Kidney epithelial cell (primary cell): ENCODE measurements around the gene CBFA2T3. TPM values are rescaled to one million over a fixed set of nuclear protein-coding genes. Genes with fewer than 3 reads are reported as not detected.

Source experiments
- DNase-seq: peaks from one replicate; pipeline ENCODE4 v3.0.0-alpha.2; 2010; ENCODE audit warnings: low read depth
- H3K27me3 ChIP-seq: 2 replicates; pipeline ENCODE4 v1.6.0; 2011; ENCODE audit warnings: low read length; ENCODE audit not compliant: control insufficient read depth, insufficient read depth
- H3K36me3 ChIP-seq: 2 replicates; pipeline ENCODE4 v1.5.1; 2011; ENCODE audit warnings: low read length; ENCODE audit not compliant: control insufficient read depth, insufficient read depth
- H3K4me3 ChIP-seq: 2 replicates; pipeline ENCODE4 v1.5.1; 2011; ENCODE audit warnings: low read depth, mild to moderate bottlenecking, control low read depth, low read length
- total RNA-seq: library from RNA; depleted of rRNA; stranded (reverse); fragments of >200 nt; gene quantifications from 2 replicates; pipeline ENCODE4 v1.2.3, GENCODE V29; 2015
- TF ChIP-seq, protein P1 (sequence below): IDR thresholded peaks from 2 replicates; pipeline ENCODE4 v1.5.1; 2011; ENCODE audit warnings: mild to moderate bottlenecking, moderate library complexity, low read length, control low read depth, inconsistent platforms; ENCODE audit not compliant: insufficient read depth, poor library complexity, severe bottlenecking

CBFA2T3 gene
- total RNA-seq, 1 donor from 2014 or later = 0.63 TPM

DNA sequence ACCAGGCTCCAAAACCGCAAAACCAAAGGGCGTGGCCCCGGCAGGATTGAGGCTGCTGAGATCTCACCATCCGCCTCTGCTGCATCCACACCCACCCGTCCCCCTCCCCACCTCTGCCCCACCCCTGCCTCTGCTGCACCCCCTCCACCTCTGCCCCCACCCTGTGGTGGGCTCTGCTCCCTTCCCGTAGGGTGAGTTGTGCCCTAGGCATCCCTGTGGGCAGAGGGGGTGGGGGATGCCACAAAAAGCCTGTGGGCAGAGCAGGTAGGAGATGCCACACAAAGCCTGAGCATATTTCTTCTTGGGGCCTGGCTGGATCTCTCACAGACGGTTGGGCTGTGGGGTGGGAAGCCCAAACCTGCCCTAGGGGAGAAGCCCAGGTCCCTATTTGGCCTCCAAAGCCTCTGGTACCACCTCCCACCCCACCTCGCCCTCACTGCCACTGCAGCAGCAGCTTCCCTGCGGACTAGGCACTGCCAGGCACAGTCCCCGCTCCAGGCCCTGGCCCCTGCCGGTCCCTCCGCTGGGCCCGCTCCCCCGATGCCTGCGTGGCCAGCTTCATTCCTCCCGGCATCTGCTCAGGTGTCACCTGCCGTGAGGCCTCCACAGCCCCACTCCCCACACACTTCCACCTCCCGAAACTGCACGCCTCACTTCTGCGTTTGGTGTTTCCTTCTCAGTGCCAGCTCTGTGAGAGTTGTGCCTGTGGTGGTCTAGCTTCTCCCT lies 99.3 kb downstream of the CBFA2T3 start:
- peaks cover 45% of the 10 kb centered on the region for H3K27me3 ChIP-seq
- TF ChIP-seq, protein P1, sequence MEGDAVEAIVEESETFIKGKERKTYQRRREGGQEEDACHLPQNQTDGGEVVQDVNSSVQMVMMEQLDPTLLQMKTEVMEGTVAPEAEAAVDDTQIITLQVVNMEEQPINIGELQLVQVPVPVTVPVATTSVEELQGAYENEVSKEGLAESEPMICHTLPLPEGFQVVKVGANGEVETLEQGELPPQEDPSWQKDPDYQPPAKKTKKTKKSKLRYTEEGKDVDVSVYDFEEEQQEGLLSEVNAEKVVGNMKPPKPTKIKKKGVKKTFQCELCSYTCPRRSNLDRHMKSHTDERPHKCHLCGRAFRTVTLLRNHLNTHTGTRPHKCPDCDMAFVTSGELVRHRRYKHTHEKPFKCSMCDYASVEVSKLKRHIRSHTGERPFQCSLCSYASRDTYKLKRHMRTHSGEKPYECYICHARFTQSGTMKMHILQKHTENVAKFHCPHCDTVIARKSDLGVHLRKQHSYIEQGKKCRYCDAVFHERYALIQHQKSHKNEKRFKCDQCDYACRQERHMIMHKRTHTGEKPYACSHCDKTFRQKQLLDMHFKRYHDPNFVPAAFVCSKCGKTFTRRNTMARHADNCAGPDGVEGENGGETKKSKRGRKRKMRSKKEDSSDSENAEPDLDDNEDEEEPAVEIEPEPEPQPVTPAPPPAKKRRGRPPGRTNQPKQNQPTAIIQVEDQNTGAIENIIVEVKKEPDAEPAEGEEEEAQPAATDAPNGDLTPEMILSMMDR = no peak
- H3K36me3 ChIP-seq = no peaks in the 10 kb centered on the region
- no peak for DNase-seq
- H3K4me3 ChIP-seq = no peak overlapping the region

DNA sequence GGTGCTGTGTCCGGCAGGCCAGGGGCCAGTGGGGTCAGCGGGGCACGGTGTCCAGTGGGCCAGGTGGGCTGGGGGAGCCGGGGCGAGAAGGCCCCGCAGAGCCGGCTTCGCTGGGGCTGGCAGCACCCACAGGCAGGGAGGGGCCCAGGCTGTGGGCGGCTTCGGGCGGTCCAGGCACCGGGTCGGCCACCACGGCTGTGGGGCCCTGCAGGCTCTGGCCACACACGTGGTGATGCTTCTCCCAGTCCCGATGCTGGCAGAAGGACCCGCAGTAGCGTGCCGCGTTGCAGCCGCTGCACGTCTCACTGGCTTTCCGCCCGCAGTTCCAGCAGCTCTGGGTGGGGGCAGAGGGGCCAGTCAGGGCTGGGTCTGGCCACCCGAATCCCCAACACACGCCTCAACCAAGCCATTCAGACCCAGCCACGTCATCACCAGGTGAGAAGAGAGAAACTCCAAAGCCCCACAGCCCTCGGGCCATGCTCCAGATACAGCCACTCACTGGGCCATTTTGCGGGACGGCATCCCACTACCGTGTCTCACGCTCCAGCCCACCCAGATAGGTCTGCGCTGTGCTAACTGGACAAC lies 100.0 kb downstream of the CBFA2T3 start:
- Histone ChIP-seq H3K27me3 (peaks cover 45% of the 10 kb centered on the region), H3K4me3 (no peak overlapping the region), H3K36me3 (no peaks in the 10 kb centered on the region)
- no peak for DNase-seq
- TF ChIP-seq, protein P1 = no peak

DNA sequence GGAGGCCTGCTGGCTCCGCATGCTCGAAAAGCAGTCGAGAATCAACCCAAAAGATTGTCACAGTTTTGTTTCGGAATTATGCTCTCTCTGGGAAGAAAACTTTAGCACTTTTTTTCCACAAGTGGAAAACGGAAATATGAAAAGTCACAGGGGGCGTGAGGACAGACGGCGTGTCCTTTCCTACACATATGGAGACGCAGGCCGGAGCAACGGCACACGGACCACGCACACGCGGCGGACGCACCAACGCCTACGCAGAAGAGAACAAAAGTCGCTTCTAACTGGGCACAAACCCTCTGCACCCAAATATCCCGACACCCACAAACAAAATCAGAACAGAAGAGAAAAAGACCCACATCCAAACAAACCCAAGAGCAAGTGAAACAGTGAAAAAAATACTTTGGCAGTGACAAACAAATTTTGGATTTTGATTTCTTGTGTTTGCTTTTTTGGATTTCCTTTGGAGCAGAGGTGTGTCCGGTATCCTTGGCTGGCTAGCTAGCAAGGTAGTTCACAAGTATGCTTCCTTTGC lies 101.2 kb downstream of the CBFA2T3 start:
- TF ChIP-seq, protein P1 = no peak
- no peak overlapping the region for H3K4me3 ChIP-seq
- peaks cover 42% of the 10 kb centered on the region for H3K27me3 ChIP-seq
- H3K36me3 ChIP-seq = no peaks in the 10 kb centered on the region
- DNase-seq = no peak

DNA sequence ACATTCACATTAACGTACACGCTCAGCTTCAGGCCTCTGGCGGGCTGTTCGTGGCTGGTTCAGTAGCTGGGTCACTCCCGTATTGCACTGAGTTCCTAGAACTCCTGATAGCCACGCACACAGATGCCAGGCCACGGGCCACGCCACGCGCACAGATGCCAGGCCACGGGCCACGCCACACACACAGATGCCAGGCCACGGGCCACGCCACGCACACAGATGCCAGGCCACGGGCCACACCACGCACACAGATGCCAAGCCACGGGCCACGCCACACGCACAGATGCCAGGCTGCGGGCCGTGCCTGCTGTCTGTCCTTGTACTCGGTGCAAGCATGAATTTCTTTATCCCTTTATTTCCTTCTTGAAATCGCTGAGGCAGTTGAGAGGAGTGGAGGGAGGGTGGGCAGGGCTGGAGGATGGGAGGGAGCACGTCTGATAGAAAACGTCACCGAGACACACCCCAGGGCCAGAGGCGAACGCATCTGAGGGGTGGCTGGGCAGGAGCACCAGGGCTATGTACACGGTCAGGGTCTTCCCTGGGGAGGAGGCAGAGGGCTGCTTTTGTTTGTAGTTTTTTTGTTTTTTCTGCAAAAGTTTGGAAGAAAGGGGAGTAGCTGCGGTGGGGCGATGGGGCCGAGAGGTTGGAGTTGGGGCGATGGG lies 101.9 kb downstream of the CBFA2T3 start:
- no peaks in the 10 kb centered on the region for H3K36me3 ChIP-seq
- TF ChIP-seq, protein P1 = no peak
- H3K27me3 ChIP-seq = peaks cover 41% of the 10 kb centered on the region
- no peak for DNase-seq
- H3K4me3 ChIP-seq = no peak overlapping the region

DNA sequence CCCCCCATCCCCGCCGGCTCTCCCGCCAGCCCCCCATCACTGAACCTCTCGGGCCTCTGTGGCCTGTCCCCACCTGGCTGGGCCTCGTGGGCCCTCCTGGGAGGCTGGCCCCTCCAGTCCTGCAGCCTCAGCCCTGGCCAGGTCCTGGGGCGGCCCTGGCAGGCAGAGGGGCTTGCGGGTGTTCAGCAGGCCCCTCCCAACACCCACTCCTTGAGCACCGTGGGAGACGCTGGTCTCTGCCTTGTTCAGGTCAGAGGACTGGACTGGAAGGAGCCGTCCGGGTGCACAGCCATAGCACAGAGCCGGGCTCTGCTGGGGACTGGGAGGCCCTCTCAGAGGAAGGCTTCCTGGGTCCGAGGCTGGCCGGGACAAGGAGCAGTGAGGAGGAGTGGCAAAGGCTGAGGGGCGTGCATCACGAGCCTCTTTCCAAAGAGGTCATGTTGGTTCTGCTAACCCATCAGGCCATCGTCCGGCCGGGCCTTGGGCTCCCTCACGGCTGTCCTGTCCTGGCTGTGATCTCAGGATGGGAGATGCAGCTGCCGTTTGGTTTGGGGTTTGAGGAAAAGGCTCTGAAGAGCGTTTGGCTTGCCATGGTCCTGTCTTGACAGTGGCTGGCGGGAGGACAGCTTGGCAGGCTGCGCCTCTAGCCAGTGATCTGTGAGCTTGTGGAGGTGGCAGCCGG lies 104.2 kb downstream of the CBFA2T3 start:
- TF ChIP-seq, protein P1 = no peak
- no peaks in the 10 kb centered on the region for H3K36me3 ChIP-seq
- H3K4me3 ChIP-seq = no peak overlapping the region
- no peak for DNase-seq
- peaks cover 39% of the 10 kb centered on the region for H3K27me3 ChIP-seq
